Suprapubic skin (tissue), 3 donors: Measurements from ENCODE around the gene SIRT5.

Experiments
- CTCF ChIP-seq, 2 donors: fragments of 200-600 bp in 1 of 2; fragments of 450-650 bp in 1 of 2; sonication (generic) in 1 of 2; IDR thresholded peaks; one replicate each; pipeline ENCODE4 v1.5.1; 2016 to 2019; ENCODE audit warnings: antibody characterized with exemption in 2 of 2, mild to moderate bottlenecking in 1 of 2, moderate library complexity in 1 of 2
- POLR2A ChIP-seq, 2 donors: fragments of 450-650 bp; IDR thresholded peaks; one replicate each; pipeline ENCODE4 v1.6.1; 2017; ENCODE audit warnings: antibody characterized with exemption in 2 of 2, mild to moderate bottlenecking in 2 of 2, moderate library complexity in 2 of 2

GRCh38 chr6:13660273-13660672, 85.9 kb downstream of the SIRT5 start:
- TF ChIP-seq POLR2A (IDR thresholded peaks at IDR 0.05) (no peak), CTCF (IDR thresholded peaks at IDR 0.05) (no peak)
